Choroid plexus epithelial cell (primary cell): ENCODE results near the gene CREB5.

Experiments used
- DNase-seq: peaks from one replicate; pipeline ENCODE4 v3.0.0-alpha.2; 2010; ENCODE audit warnings: low read depth
- H3K4me3 ChIP-seq: 2 replicates; pipeline ENCODE4 v1.5.1; 2011; ENCODE audit warnings: low read depth, mild to moderate bottlenecking, control low read depth, low read length, moderate library complexity
- CTCF ChIP-seq: conservative IDR thresholded peaks from 2 replicates; pipeline ENCODE4 v1.5.1; 2011; ENCODE audit warnings: low read depth, mild to moderate bottlenecking, control low read depth, inconsistent platforms, low read length, moderate library complexity

The CREB5 gene

DNA sequence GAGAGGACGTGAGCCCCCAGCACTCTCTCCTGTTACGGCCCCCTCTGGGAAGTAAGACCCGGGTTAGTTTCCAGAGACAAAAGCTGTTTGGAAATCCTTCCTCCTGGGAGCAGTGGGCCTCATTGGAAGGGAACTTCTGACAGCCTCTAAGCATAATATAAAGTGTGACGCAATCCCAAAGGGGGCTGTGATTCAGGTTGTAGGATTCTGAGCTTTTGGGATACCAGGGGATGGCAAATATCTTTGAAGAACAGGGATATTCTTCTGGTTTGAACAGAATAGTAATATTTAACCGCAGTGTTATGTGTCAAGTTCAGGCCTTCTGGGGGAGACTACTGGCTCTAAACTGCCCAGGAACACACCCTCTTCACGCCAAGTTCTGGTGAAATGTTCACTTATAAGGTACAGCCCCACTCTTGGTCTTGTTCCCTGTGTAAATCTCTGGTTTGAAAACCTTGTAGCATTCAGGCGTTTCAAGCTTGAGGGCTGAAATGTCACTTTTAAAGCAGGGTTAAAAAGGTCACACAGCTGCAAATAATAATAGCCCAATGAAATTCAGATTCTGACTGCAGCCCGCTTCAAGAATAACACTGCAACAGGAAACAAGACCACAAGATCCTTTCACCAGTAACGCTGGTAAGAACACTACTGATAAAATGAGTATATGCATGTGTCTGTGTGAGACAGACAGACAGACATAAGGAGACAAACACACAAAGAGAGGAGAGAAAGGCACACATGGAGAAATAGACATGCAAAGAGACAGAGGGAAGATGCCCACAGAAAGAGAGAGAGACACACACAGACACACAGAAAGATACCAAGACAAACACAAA is 69.0 kb downstream of the CREB5 start:
- peak; percentile 37 for DNase-seq
- TF ChIP-seq CTCF: no peak
- no peak overlapping the region for H3K4me3 ChIP-seq

DNA sequence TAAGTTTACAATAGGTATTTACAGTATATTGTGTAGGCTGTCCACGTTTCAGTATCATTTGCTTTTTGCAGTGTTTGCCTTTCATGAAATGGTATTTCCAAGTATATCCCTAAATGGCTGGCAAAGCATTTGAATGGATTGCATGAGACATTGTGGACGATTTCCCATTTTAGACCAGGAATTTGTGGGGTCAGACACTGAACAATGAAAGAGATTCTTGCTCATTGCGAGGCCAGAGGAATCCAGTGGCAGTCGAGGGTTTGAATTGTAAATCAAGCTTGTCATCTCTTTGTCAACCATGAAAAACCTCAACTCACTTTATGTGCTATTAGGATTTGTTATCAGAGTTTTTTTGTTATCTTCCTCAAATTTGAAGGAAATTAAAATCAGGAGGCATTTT is 70.8 kb downstream of the CREB5 start:
- H3K4me3 ChIP-seq: no peak overlapping the region
- TF ChIP-seq CTCF: no peak
- DNase-seq: no peak

- DNase-seq: no peak
- no peak overlapping the region for H3K4me3 ChIP-seq
- TF ChIP-seq CTCF: no peak
These were observed 71.7 kb downstream of the CREB5 start for GRCh38 chr7:28483908-28484605.

DNA sequence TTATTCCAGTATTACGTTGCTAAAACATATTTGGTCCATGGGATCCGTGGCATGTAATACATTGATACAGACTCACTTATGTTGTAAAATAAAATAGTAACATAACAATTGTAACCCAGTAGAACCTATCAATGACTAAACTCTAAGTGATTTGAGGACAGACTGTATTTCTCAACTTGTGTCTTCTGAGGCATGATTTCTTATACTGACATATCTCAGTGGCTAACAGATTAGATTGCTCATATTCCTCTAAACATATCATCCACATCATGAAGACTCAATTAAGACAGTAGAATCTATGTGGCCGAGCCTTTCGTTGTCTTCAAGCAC is 72.3 kb downstream of the CREB5 start:
- TF ChIP-seq CTCF: no peak
- no peak for DNase-seq
- no peak overlapping the region for H3K4me3 ChIP-seq

DNA sequence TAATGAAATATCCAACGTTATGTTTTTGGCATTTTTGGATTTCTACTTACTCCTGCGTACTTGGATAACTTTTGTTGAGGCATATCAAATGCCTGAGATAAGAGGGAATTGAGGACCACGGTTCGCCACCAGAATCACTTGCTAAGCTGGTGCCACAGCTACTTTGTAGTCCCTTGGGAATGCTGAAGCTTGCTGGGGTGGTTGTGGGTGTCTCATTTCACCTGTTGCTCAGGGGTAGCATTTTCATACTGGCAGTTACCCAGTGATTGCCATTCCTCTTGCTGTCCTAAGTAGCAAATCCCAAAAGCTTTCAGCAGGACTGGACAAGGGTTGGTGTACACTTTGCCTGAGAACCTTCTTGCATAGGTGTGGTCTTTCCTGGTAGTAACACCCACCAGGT is 75.2 kb downstream of the CREB5 start:
- no peak for DNase-seq
- TF ChIP-seq CTCF: no peak
- H3K4me3 ChIP-seq: no peak overlapping the region

GRCh38 chr7:28488061-28488791 is 75.9 kb downstream of the CREB5 start:
- no peak for TF ChIP-seq CTCF
- no peak for DNase-seq
- no peak overlapping the region for H3K4me3 ChIP-seq
